GM12878 (cell line): ENCODE measurements around the gene CDC27. TPM values are rescaled to one million over a fixed set of nuclear protein-coding genes. Genes with fewer than 3 reads are reported as not detected.

Experiments
- ATAC-seq: fragments of 200-7000 bp; cut with Tn5 transposase; 3 replicates; pipeline ENCODE4 v1.9.1; 2020; ENCODE audit warnings: mild to moderate bottlenecking, moderate library complexity
- BruUV-seq: library from RNA; stranded (reverse); fragments of 400-500 nt; replicated peaks from 2 replicates; lab custom pipeline; 2021; lab: Mats Ljungman, UMichigan
- CTCF ChIA-PET: fragments of 300-600 bp; sonication (Branson Sonifier 250); formaldehyde crosslinking; extraction: SDS; loops from one replicate; lab custom pipeline; 2021; ENCODE audit warnings: inconsistent platforms; lab: Yijun Ruan, JAX
- POLR2A ChIA-PET: fragments of 350-600 bp; formaldehyde crosslinking; extraction: SDS; loops from one replicate; lab custom pipeline; 2021; ENCODE audit warnings: inconsistent platforms; lab: Charles Lee
- RAD21 ChIA-PET: fragments of 300-600 bp; sonication (Branson Sonifier 250); formaldehyde crosslinking; loops from one replicate; lab custom pipeline; 2023; ENCODE audit warnings: antibody characterized with exemption; ENCODE audit not compliant: unreplicated experiment; lab: Charles Lee
- SMC1A ChIA-PET: fragments of 300-600 bp; sonication (Branson Sonifier 250); formaldehyde crosslinking; loops from one replicate; lab custom pipeline; 2023; ENCODE audit not compliant: unreplicated experiment, uncharacterized antibody; lab: Charles Lee
- DNase-seq: peaks from one replicate; pipeline ENCODE4 v3.0.0-alpha.2; 2011; ENCODE audit warnings: low read depth, low spot score
- FAIRE-seq: peaks from 3 replicates; lab custom pipeline; 2011; peaks lifted over from hg19 to GRCh38; lab: Jason Lieb, UNC
- H2AFZ ChIP-seq: 2 replicates; pipeline ENCODE4 v1.6.0; 2011; ENCODE audit warnings: low read depth, low read length, control low read depth; ENCODE audit not compliant: control insufficient read depth
- H3K27ac ChIP-seq: 2 replicates; pipeline ENCODE4 v1.5.1; 2011; ENCODE audit warnings: control low read depth; ENCODE audit not compliant: control insufficient read depth, insufficient read depth
- H3K27me3 ChIP-seq, 2 experiments: replicated peaks in 1 of 2; 2 replicates each; pipeline versions ENCODE4 v1.6.0 to v1.6.1; 2011; ENCODE audit warnings: low read length in 1 of 2; ENCODE audit not compliant: control insufficient read depth in 2 of 2, insufficient read depth in 2 of 2
- H3K36me3 ChIP-seq, 2 experiments: 2 replicates each; pipeline ENCODE4 v1.5.1; 2011; ENCODE audit warnings: low read length in 1 of 2; ENCODE audit not compliant: control insufficient read depth in 2 of 2, insufficient read depth in 2 of 2
- H3K4me1 ChIP-seq: 2 replicates; pipeline ENCODE4 v1.6.1; 2011; ENCODE audit warnings: mild to moderate bottlenecking, low read length, moderate library complexity, mixed read lengths; ENCODE audit not compliant: control insufficient read depth, insufficient read depth
- H3K4me2 ChIP-seq: 2 replicates; pipeline ENCODE4 v1.6.0; 2011; ENCODE audit warnings: control low read depth; ENCODE audit not compliant: control insufficient read depth, insufficient read depth
- H3K4me3 ChIP-seq: fragments of 200-600 bp; sonication (generic); 2 replicates; pipeline ENCODE4 v1.5.1; 2016
- H3K79me2 ChIP-seq: 2 replicates; pipeline ENCODE4 v1.6.0; 2011; ENCODE audit warnings: low read length; ENCODE audit not compliant: control insufficient read depth, insufficient read depth
- H3K9ac ChIP-seq: 2 replicates; pipeline ENCODE4 v1.8.0; 2011; ENCODE audit warnings: low read length, control low read depth, mixed read lengths; ENCODE audit not compliant: control insufficient read depth, insufficient read depth
- H3K9me3 ChIP-seq: replicated peaks from 3 replicates; pipeline ENCODE4 v1.5.1; 2011; ENCODE audit warnings: mild to moderate bottlenecking, low read length; ENCODE audit not compliant: control insufficient read depth, insufficient read depth
- H4K20me1 ChIP-seq: 2 replicates; pipeline ENCODE4 v1.6.0; 2011; ENCODE audit not compliant: control insufficient read depth, insufficient read depth
- CHD1 ChIP-seq: IDR thresholded peaks from 2 replicates; pipeline ENCODE4 v1.6.1; 2012; ENCODE audit warnings: low read depth, low read length, improper control_type of control experiment
- EGR1 ChIP-seq, 2 experiments: IDR thresholded peaks; 1 replicate in 1 of 2; 2 replicates in 1 of 2; pipeline ENCODE4 v1.6.1; 2011 to 2012; ENCODE audit warnings: low read depth in 2 of 2, low read length in 2 of 2, borderline replicate concordance in 1 of 2, mild to moderate bottlenecking in 1 of 2, moderate library complexity in 1 of 2
- ELK1 ChIP-seq: IDR thresholded peaks from 2 replicates; pipeline ENCODE4 v1.6.1; 2012; ENCODE audit warnings: low read depth, low read length, improper control_type of control experiment
- EP300 ChIP-seq, 2 experiments: fragments of 150-350 bp in 1 of 2; IDR thresholded peaks; 2 replicates each; pipeline ENCODE4 v1.6.1; 2011 to 2012; ENCODE audit warnings: low read depth in 2 of 2, low read length in 2 of 2, borderline replicate concordance in 1 of 2, improper control_type of control experiment in 1 of 2, inconsistent platforms in 1 of 2; ENCODE audit not compliant: control insufficient read depth in 1 of 2
- FOXK2 ChIP-seq: fragments of 450-650 bp; IDR thresholded peaks from 2 replicates; pipeline ENCODE4 v1.6.1; 2017; ENCODE audit warnings: mild to moderate bottlenecking, moderate library complexity
- HDAC2 ChIP-seq: fragments of 200-600 bp; sonication (generic); IDR thresholded peaks from 2 replicates; pipeline ENCODE4 v1.6.1; 2017
- IRF4 ChIP-seq: IDR thresholded peaks from 2 replicates; pipeline ENCODE4 v1.6.1; 2011; ENCODE audit warnings: low read depth, low read length
- JUNB ChIP-seq: IDR thresholded peaks from 2 replicates; pipeline ENCODE4 v1.6.1; 2016; ENCODE audit warnings: antibody characterized with exemption, mild to moderate bottlenecking
- KLF5 ChIP-seq: fragments of 450-650 bp; IDR thresholded peaks from 2 replicates; pipeline ENCODE4 v1.6.1; 2014; ENCODE audit warnings: mild to moderate bottlenecking; ENCODE audit not compliant: partially characterized antibody
- MAX ChIP-seq: IDR thresholded peaks from 2 replicates; pipeline ENCODE4 v1.6.1; 2012; ENCODE audit warnings: low read depth, low read length, improper control_type of control experiment
- MXI1 ChIP-seq: fragments of 150-350 bp; IDR thresholded peaks from 2 replicates; pipeline ENCODE4 v1.6.1; 2011; ENCODE audit warnings: low read depth, mild to moderate bottlenecking, inconsistent platforms, low read length, improper control_type of control experiment
- POU2F2 ChIP-seq: IDR thresholded peaks from 3 replicates; pipeline ENCODE4 v1.6.1; 2011; ENCODE audit warnings: low read depth, mild to moderate bottlenecking, low read length, borderline replicate concordance
- SPI1 ChIP-seq: IDR thresholded peaks from 2 replicates; pipeline ENCODE4 v1.6.1; 2011; ENCODE audit warnings: low read depth, mild to moderate bottlenecking, low read length, moderate library complexity, borderline replicate concordance; ENCODE audit not compliant: insufficient read depth
- TARDBP ChIP-seq: IDR thresholded peaks from 2 replicates; pipeline ENCODE4 v1.6.1; 2016; ENCODE audit warnings: borderline replicate concordance
- TCF12 ChIP-seq: IDR thresholded peaks from 2 replicates; pipeline ENCODE4 v1.6.1; 2011; ENCODE audit warnings: low read depth, mild to moderate bottlenecking, low read length
- ZNF592 ChIP-seq: fragments of 450-650 bp; IDR thresholded peaks from 2 replicates; pipeline ENCODE4 v1.6.1; 2017; ENCODE audit warnings: mild to moderate bottlenecking, moderate library complexity
- ZNF622 ChIP-seq: fragments of 450-650 bp; IDR thresholded peaks from 2 replicates; pipeline ENCODE4 v1.6.1; 2017; ENCODE audit warnings: mild to moderate bottlenecking, inconsistent platforms
- WGBS: methylation state at CpG from one replicate; pipeline ENCODE4 v1.1.6; 2016; ENCODE audit warnings: low lambda C conversion rate; ENCODE audit not compliant: insufficient replicate concordance, insufficient coverage; ENCODE audit errors: missing lambda C conversion rate; 5-methylcytosine and 5-hydroxymethylcytosine counted together
- in situ Hi-C: fragments of 300-500 bp; cut with MboI; formaldehyde crosslinking; loops from 9 replicates; pipeline ENCODE4 v1.14.3; 2018; ENCODE audit warnings: mixed read lengths
- intact Hi-C: fragments of 100-400 bp; cut with micrococcal nuclease; formaldehyde crosslinking; loops from one replicate; pipeline ENCODE4 v1.14.2; 2022; ENCODE audit not compliant: unreplicated experiment
- polyA plus RNA-seq, 11 experiments: library from polyadenylated mRNA; depleted of rRNA in 4 of 11; unstranded in 6 of 11; stranded (reverse) in 5 of 11; fragments of >200 nt; fragmentation: Nextera tagmentation in 4 of 11; fragmentation: Illumina TruSeq in 1 of 11; extraction: Ambion mirVana in 4 of 11; extraction: Trizol in 1 of 11; gene quantifications; 1 replicate in 1 of 11; 2 replicates in 10 of 11; pipeline versions ENCODE4 v1.2.1 to v1.2.3, GENCODE V29; 2011 to 2016; ENCODE audit warnings: inconsistent platforms in 2 of 11, missing spikeins in 2 of 11, low read depth in 1 of 11
- total RNA-seq, 4 experiments: library from RNA; depleted of rRNA in 3 of 4; stranded (reverse); fragments of >200 nt in 3 of 4; fragmentation: Illumina TruSeq in 1 of 4; extraction: Trizol in 1 of 4; gene quantifications; 2 replicates each; pipeline versions ENCODE4 v1.2.1 to v1.2.3, GENCODE V29; 2013 to 2021

The CDC27 gene
- total and polyA plus RNA-seq, 10 of the 15 experiments (the other 5 are each of a cell fraction or from before 2014, with no cell fraction given), result 23.2 to 138 (median 97.8) TPM

GRCh38 chr17:47238321-47239010 is 49.4 kb upstream of the CDC27 start:
- FAIRE-seq, result no peak
- Histone ChIP-seq H3K9me3 (peaks cover 8% of the 10 kb centered on the region; the same call in 2 of the 3 replicates), H3K4me1 (peaks cover 10% of the 10 kb centered on the region), H3K27ac (no peak overlapping the region), H3K36me3 (no peaks in the 10 kb centered on the region), H3K4me2 (no peak overlapping the region), H3K9ac (no peak overlapping the region), H4K20me1 (no peaks in the 10 kb centered on the region), H3K27me3 (no peaks in the 10 kb centered on the region), H3K79me2 (no peaks in the 10 kb centered on the region), H2AFZ (no peak overlapping the region), H3K4me3 (no peak overlapping the region)
- intact Hi-C loops (no loop called here), in situ Hi-C loops (no loop called here)
- ChIA-PET RAD21 (no interaction called here), POLR2A (no interaction called here), CTCF (no interaction called here), SMC1A (interaction anchor here (0.7 kb wide), 1 partner anchor 74 kb away, joined by 3 read pairs; no protein-coding TSS in a partner anchor)
- BruUV-seq, result no TSS peak
- no peak for ATAC-seq
- no peak for DNase-seq
- 87% methylated on average over 23 of the region's 29 CpGs for WGBS
- no peak for TF ChIP-seq HDAC2
- TF ChIP-seq EGR1 (IDR thresholded peaks at IDR 0.05; ENCODE audit: borderline replicate concordance in 1 of 2, low read depth in 2 of 2, low read length in 2 of 2), result no peak
- TF ChIP-seq JUNB, result no peak
- TF ChIP-seq IRF4, result no peak
- TF ChIP-seq MAX, result no peak
- no peak for TF ChIP-seq MXI1
- TF ChIP-seq TCF12, result no peak
- TF ChIP-seq EP300 (IDR thresholded peaks at IDR 0.05; ENCODE audit: borderline replicate concordance in 1 of 2, control insufficient read depth in 1 of 2, low read depth in 2 of 2, low read length in 2 of 2), result no peak
- no peak for TF ChIP-seq POU2F2
- TF ChIP-seq TARDBP, result no peak
- no peak for TF ChIP-seq KLF5
- no peak for TF ChIP-seq ELK1
- TF ChIP-seq SPI1, result no peak
- no peak for TF ChIP-seq CHD1
- no peak for TF ChIP-seq FOXK2
- no peak for TF ChIP-seq ZNF592
- TF ChIP-seq ZNF622, result no peak
